ENCODE data around the gene HCAR2. TPM values are rescaled to one million over a fixed set of nuclear protein-coding genes. Genes with fewer than 3 reads are reported as not detected.
"Not testable (repeated sequence)": the region's sequence is repeated elsewhere in the genome, so short reads cannot be mapped to it uniquely, and the experiment has no call there.

The HCAR2 gene
- total and polyA plus RNA-seq, 2 of the 4 experiments (the other 2 are of a cell fraction), result not detected

DNA sequence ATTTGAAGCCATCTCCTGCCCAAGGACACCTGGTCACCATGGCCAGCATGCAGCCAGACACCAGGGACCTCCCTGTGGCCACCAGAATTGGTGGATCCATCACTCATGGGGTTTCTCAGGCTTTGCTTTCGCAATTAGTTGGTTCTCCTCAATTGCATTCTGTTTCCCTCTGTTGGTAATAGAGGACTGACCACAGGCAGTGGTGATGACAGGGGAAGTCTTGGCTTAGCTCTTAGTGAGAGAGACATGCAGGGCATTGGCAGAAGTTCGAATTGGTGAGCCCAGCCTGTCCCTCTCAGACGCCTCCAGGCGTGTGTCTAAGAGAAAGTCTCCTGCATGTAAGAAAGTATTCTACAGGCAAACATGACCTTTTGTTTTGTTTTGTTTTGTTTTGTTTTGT lies 21.3 kb downstream of the HCAR2 start:
- Histone ChIP-seq H4K91ac (ENCODE audit: insufficient read depth, low read depth, low read length) (peak overlapping the region; percentile 44), H3K36me3 (ENCODE audit: control insufficient read depth, insufficient read depth, low read length) (no peaks in the 10 kb centered on the region), H3K9me1 (ENCODE audit: insufficient read depth, low read length) (peaks cover 5% of the 10 kb centered on the region), H3K27ac (ENCODE audit: insufficient read depth, low read length) (no peak overlapping the region), H3K23ac (ENCODE audit: low read depth, low read length) (no peak overlapping the region), H2BK5ac (ENCODE audit: low read depth, low read length, poor library complexity, severe bottlenecking) (no peak overlapping the region), H2AK9ac (replicated peaks; ENCODE audit: low read depth, low read length, poor library complexity) (no peak overlapping the region), H3K79me1 (ENCODE audit: low read depth in 1 of 2, low read length in 2 of 2) (peaks cover 0 to 3% of the 10 kb centered on the region in 2 experiments; a peak in 1 of 4 replicates), H3K4me2 (ENCODE audit: low read depth, low read length) (no peak overlapping the region), H3K4me3 (ENCODE audit: insufficient read depth, low read depth, low read length) (no peak overlapping the region), H3K4ac (ENCODE audit: low read depth, low read length) (no peak overlapping the region), H3K56ac (ENCODE audit: extremely low read depth, insufficient read depth, low read length) (no peak overlapping the region), H2AK5ac (ENCODE audit: low read depth, low read length) (peak overlapping the region; percentile 78), H2BK20ac (ENCODE audit: low read depth, low read length) (peak overlapping the region; percentile 63), H3K4me1 (ENCODE audit: control insufficient read depth, insufficient read depth, low read length) (peaks cover 13% of the 10 kb centered on the region), H3K18ac (ENCODE audit: low read depth, low read length) (no peak overlapping the region), H3K27me3 (ENCODE audit: control insufficient read depth, insufficient read depth, low read length) (no peaks in the 10 kb centered on the region), H4K8ac (ENCODE audit: low read depth in 2 of 2, low read length in 2 of 2) (no peak overlapping the region), H2BK15ac (ENCODE audit: low read depth, low read length) (peak overlapping the region; percentile 53; the same call in 2 of the 3 replicates), H3K9me3 (ENCODE audit: control insufficient read depth, insufficient read depth, low read length) (no peaks in the 10 kb centered on the region), H3K9ac (ENCODE audit: low read depth, low read length) (no peak overlapping the region), H3K14ac (replicated peaks; ENCODE audit: low read depth, low read length) (0 out of 2 replicates have a peak overlapping the region, but pooled peaks have one; percentile 10), H4K20me1 (ENCODE audit: insufficient read depth, low read length) (no peaks in the 10 kb centered on the region), H2AFZ (replicated peaks; ENCODE audit: low read length, poor library complexity) (no peak overlapping the region), H2BK120ac (ENCODE audit: low read depth, low read length) (peak overlapping the region; percentile 52), H4K5ac (ENCODE audit: low read depth, low read length) (no peak overlapping the region)
- no peak for ATAC-seq (ENCODE audit: low read depth)
- CTCF ChIA-PET, result interaction anchor here (0.9 kb wide), 1 partner anchor 44 kb away, joined by 3 read pairs; no protein-coding TSS in a partner anchor
- DNase-seq, result peak; percentile 16
- WGBS, 2 experiments (ENCODE audit: extremely low coverage in 2 of 2, insufficient read length in 1 of 2), result no CpG with 5 or more reads among the region's 4 CpGs
- intact Hi-C loops (cut with micrococcal nuclease) (no loop called here), in situ Hi-C loops (cut with MboI; ENCODE audit: low sequenced_read_pairs) (no loop called here), dilution Hi-C loops (cut with HindIII; ENCODE audit: low sequenced_read_pairs, unreplicated experiment) (no loop called here)
- TF ChIP-seq CEBPB (IDR thresholded peaks at IDR 0.05; ENCODE audit: low read depth, low read length), result peak; percentile 60
- no peak for TF ChIP-seq MAFK (IDR thresholded peaks at IDR 0.05; ENCODE audit: low read depth, low read length)
- BruUV-seq (replicated peaks), result no TSS peak
- POLR2A ChIA-PET (ENCODE audit: unreplicated experiment), result no interaction called here

- H3K79me1 ChIP-seq (ENCODE audit: low read depth in 1 of 2, low read length in 2 of 2), result not testable (repeated sequence)
These were observed 22.2 kb downstream of the HCAR2 start for GRCh38 chr12:122680989-122681388.

More at GRCh38 chr12:122680989-122681388, 22.2 kb downstream of the HCAR2 start:
- H3K9ac ChIP-seq (ENCODE audit: low read depth, low read length); H3K9me3 ChIP-seq (ENCODE audit: control insufficient read depth, insufficient read depth, low read length); H3K36me3 ChIP-seq (ENCODE audit: control insufficient read depth, insufficient read depth, low read length); H3K27me3 ChIP-seq (ENCODE audit: control insufficient read depth, insufficient read depth, low read length); CTCF ChIA-PET; H3K4me2 ChIP-seq (ENCODE audit: low read depth, low read length); dilution Hi-C loops (cut with HindIII; ENCODE audit: low sequenced_read_pairs, unreplicated experiment); BruUV-seq (replicated peaks); H3K27ac ChIP-seq (ENCODE audit: insufficient read depth, low read length); H2BK5ac ChIP-seq (ENCODE audit: low read depth, low read length, poor library complexity, severe bottlenecking); H4K8ac ChIP-seq (ENCODE audit: low read depth in 2 of 2, low read length in 2 of 2); H3K14ac ChIP-seq (replicated peaks; ENCODE audit: low read depth, low read length); in situ Hi-C loops (cut with MboI; ENCODE audit: low sequenced_read_pairs); intact Hi-C loops (cut with micrococcal nuclease); H3K9me1 ChIP-seq (ENCODE audit: insufficient read depth, low read length); H3K4me3 ChIP-seq (ENCODE audit: insufficient read depth, low read depth, low read length); POLR2A ChIA-PET (ENCODE audit: unreplicated experiment); H3K23ac ChIP-seq (ENCODE audit: low read depth, low read length); H2AFZ ChIP-seq (replicated peaks; ENCODE audit: low read length, poor library complexity); H3K56ac ChIP-seq (ENCODE audit: extremely low read depth, insufficient read depth, low read length); H2BK120ac ChIP-seq (ENCODE audit: low read depth, low read length); H2AK9ac ChIP-seq (replicated peaks; ENCODE audit: low read depth, low read length, poor library complexity); H4K5ac ChIP-seq (ENCODE audit: low read depth, low read length); H3K18ac ChIP-seq (ENCODE audit: low read depth, low read length); H4K20me1 ChIP-seq (ENCODE audit: insufficient read depth, low read length); H4K91ac ChIP-seq (ENCODE audit: insufficient read depth, low read depth, low read length); ATAC-seq (ENCODE audit: low read depth); DNase-seq: not testable (repeated sequence)
- H2BK15ac ChIP-seq (ENCODE audit: low read depth, low read length), result peak overlapping the region; percentile 53; the same call in 1 of the 3 replicates
- H3K4me1 ChIP-seq (ENCODE audit: control insufficient read depth, insufficient read depth, low read length), result peaks cover 13% of the 10 kb centered on the region
- peak overlapping the region; percentile 78 for H2AK5ac ChIP-seq (ENCODE audit: low read depth, low read length)
- H3K4ac ChIP-seq (ENCODE audit: low read depth, low read length), result 0 out of 2 replicates have a peak overlapping the region, but pooled peaks have one; percentile 65
- 100% methylated on average over 2 of the region's 6 CpGs; no CpG with 5 or more reads in 1 of the 2 experiments for WGBS, 2 experiments (ENCODE audit: extremely low coverage in 2 of 2, insufficient read length in 1 of 2)
- peak overlapping the region; percentile 63 for H2BK20ac ChIP-seq (ENCODE audit: low read depth, low read length)
